ENCODE data around the gene CLDN4.

DNA sequence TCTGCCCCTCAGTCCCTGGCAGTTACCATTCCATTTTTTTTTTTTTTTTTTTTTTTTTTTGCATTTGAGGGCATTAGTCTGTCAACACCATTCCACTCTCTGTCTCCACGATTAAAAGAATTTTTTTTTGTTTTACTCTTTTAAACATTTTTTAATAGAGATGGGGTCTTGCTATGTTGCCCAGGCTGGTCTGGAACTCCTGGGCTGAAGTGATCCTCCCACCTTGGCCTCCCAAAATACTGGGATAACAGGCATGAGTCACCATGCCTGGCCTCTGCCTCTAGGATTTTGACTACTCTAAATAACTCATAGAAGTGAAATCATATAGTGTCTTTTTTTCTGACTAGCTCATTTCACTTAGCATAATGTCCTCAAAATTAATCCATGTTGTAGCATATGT lies 44.2 kb upstream of the CLDN4 start:
- TF ChIP-seq ELF4 (IDR thresholded peaks at IDR 0.05) = no peak
- TF ChIP-seq TARDBP (IDR thresholded peaks at IDR 0.05) = no peak
- TF ChIP-seq, protein P1, sequence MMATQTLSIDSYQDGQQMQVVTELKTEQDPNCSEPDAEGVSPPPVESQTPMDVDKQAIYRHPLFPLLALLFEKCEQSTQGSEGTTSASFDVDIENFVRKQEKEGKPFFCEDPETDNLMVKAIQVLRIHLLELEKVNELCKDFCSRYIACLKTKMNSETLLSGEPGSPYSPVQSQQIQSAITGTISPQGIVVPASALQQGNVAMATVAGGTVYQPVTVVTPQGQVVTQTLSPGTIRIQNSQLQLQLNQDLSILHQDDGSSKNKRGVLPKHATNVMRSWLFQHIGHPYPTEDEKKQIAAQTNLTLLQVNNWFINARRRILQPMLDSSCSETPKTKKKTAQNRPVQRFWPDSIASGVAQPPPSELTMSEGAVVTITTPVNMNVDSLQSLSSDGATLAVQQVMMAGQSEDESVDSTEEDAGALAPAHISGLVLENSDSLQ (IDR thresholded peaks at IDR 0.05) = no peak
- no peak for TF ChIP-seq SP1 (IDR thresholded peaks at IDR 0.05)
- no peak for TF ChIP-seq FOXK2 (IDR thresholded peaks at IDR 0.05)
